ENCODE data around the gene VEPH1. TPM values are rescaled to one million over a fixed set of nuclear protein-coding genes. Genes with fewer than 3 reads are reported as not detected.

The VEPH1 gene
- polyA plus RNA-seq, 2 of the 4 experiments (the other 2 are of a cell fraction), result 0.04 to 0.16 TPM

DNA sequence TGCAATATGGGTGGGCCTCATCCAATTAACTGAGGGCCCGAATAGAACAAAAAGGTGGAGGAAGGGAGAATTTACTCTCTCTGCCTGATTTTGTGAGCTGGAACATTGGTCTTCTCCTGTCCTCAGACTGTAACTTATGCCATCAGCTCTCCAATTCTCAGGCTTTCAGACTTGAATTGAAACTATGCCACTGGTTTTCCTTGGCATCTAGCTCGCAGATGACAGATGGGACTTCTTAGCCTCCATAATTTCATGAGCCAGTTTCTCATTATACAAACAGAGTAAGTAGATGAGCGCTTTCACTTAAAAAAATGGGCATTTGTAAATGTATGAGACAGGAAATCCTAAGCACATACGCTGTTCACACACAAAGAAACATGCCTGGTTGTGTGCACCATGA, 75.3 kb downstream of the VEPH1 start:
- WGBS (ENCODE audit: missing lambda C conversion rate), result 61% methylated on average over 4 of the region's 4 CpGs
- DNase-seq (ENCODE audit: low read depth in 1 of 2, low spot score in 1 of 2), result no peak
- ATAC-seq, result no peak
- Histone ChIP-seq H3K27ac (no peak overlapping the region), H3K4me2 (no peak overlapping the region), H3K9me3 (no peaks in the 10 kb centered on the region), H3K4me1 (no peaks in the 10 kb centered on the region), H3K4me3 (no peak overlapping the region)
- FAIRE-seq, result no peak
- TF ChIP-seq FOXS1 (CRISPR knock-in tag; IDR thresholded peaks at IDR 0.05), result no peak
- POLR2A ChIA-PET, result no interaction called here
- CTCF ChIA-PET, result interaction anchor here (0.9 kb wide), 1 partner anchor 262 kb away, joined by 3 read pairs; no protein-coding TSS in a partner anchor

DNA sequence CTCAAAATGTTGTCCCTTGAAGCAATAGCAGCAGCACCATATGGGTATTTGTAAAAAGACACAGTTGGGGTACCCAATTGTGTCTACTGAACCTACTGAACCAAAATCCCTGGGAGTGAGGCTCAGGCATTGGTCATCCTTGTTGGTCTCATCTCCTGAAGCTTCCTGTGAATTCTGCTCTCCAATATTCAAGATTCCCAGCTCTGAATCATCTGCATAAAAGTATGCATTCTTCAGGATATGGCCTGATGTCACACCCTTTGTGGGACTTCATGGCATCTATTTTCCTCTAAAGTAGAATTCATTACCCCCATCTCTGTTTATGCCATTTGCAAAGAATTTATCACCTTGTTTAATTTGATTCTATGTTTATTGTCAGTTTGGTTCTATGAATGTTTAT, 79.9 kb downstream of the VEPH1 start:
- H3K27ac ChIP-seq, result no peak overlapping the region
- no peak overlapping the region for H3K4me2 ChIP-seq
- FAIRE-seq (no peak), DNase-seq (ENCODE audit: low read depth in 1 of 2, low spot score in 1 of 2) (no peak), ATAC-seq (no peak)
- POLR2A ChIA-PET, result no interaction called here
- no peaks in the 10 kb centered on the region for H3K4me1 ChIP-seq
- H3K9me3 ChIP-seq, result no peaks in the 10 kb centered on the region
- CTCF ChIA-PET, result interaction anchor here (1.0 kb wide), 1 partner anchor 16 kb away, joined by 3 read pairs; no protein-coding TSS in a partner anchor
- no peak overlapping the region for H3K4me3 ChIP-seq
- TF ChIP-seq ZSCAN20 (CRISPR knock-in tag; IDR thresholded peaks at IDR 0.05), result no peak
- TF ChIP-seq GATA3 (IDR thresholded peaks at IDR 0.05; ENCODE audit: borderline replicate concordance), result no peak
- TF ChIP-seq, protein P1, sequence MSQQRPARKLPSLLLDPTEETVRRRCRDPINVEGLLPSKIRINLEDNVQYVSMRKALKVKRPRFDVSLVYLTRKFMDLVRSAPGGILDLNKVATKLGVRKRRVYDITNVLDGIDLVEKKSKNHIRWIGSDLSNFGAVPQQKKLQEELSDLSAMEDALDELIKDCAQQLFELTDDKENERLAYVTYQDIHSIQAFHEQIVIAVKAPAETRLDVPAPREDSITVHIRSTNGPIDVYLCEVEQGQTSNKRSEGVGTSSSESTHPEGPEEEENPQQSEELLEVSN (IDR thresholded peaks at IDR 0.05; ENCODE audit: borderline replicate concordance, low read depth), result no peak
- no peak for TF ChIP-seq HDAC2 (IDR thresholded peaks at IDR 0.05)
- TF ChIP-seq CBX2 (IDR thresholded peaks at IDR 0.05; ENCODE audit: borderline replicate concordance, low read depth), result no peak
- TF ChIP-seq CBX8 (IDR thresholded peaks at IDR 0.05), result no peak
- no peak for TF ChIP-seq EHF (CRISPR knock-in tag; IDR thresholded peaks at IDR 0.05)
- TF ChIP-seq, protein P2, sequence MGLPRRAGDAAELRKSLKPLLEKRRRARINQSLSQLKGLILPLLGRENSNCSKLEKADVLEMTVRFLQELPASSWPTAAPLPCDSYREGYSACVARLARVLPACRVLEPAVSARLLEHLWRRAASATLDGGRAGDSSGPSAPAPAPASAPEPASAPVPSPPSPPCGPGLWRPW (IDR thresholded peaks at IDR 0.05), result no peak
- TF ChIP-seq, protein P3, sequence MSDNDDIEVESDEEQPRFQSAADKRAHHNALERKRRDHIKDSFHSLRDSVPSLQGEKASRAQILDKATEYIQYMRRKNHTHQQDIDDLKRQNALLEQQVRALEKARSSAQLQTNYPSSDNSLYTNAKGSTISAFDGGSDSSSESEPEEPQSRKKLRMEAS (IDR thresholded peaks at IDR 0.05), result no peak
- no peak for TF ChIP-seq EHMT2 (IDR thresholded peaks at IDR 0.05; ENCODE audit: low read depth)

DNA sequence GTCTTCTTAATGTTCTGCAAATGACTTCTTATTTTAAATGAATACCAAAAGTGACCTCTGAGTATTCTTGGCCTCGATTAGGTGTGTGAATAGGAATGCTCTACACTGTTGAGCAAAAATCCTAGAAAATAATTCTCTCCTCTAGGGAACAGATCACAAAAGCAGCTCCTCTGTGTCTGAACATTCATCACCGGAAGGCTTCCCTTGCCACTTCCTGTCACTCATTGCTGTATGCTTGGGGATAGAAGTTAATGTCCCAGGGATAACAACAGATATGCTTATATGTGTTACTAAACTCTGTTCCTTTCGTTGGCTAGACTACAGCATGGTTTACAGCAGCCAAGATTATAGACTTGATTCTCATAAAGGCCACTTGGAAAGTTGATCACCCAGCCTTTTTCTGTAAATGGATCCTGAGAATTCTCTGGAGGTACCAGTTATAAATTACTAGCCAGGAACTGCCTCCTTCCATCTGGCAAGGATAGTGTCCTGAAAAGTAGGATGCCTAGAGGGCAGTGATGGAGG, 82.5 kb downstream of the VEPH1 start:
- Histone ChIP-seq H3K4me2 (no peak overlapping the region), H3K9me3 (no peaks in the 10 kb centered on the region), H3K4me3 (no peak overlapping the region), H3K27ac (no peak overlapping the region), H3K4me1 (peaks cover 6% of the 10 kb centered on the region; the same call in 1 of the 3 replicates)
- DNase-seq (ENCODE audit: low read depth in 1 of 2, low spot score in 1 of 2) (no peak), ATAC-seq (no peak), FAIRE-seq (no peak)
- ChIA-PET CTCF (interaction anchor here (1.0 kb wide), 1 partner anchor 17 kb away, joined by 6 read pairs; the partner anchor contains the start of gene PTX3), POLR2A (no interaction called here)
- WGBS (ENCODE audit: missing lambda C conversion rate), result 44% methylated on average over 3 of the region's 3 CpGs
- no peak for TF ChIP-seq CEBPB (IDR thresholded peaks at IDR 0.05)

DNA sequence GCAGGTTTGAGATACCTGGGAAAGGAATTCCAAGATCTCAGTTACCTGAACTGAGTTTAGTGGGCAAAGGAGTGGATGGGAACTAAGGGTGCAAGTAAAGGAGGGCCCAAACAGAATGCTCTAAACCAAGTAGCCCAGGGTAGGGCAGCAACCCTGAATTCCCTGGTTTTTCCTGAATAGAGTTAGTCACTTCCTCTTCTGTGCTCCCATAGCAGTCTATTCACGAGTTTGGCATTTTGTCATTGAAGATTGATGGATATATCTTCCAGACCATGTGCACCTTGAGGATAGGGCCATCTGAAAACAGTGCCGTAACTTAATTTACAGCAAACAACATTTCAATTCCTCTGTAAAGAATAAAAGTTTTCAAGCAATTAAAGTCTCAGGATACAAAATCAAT, 85.1 kb downstream of the VEPH1 start:
- WGBS (ENCODE audit: missing lambda C conversion rate), result 48% methylated on average over 2 of the region's 2 CpGs

More for the DNA sequence above, 85.1 kb downstream of the VEPH1 start:
- FAIRE-seq, result no peak
- TF ChIP-seq EHMT2 (IDR thresholded peaks at IDR 0.05; ENCODE audit: low read depth), result no peak
- TF ChIP-seq NFE2L2 (conservative IDR thresholded peaks at IDR 0.05; ENCODE audit: low read length), result no peak
- no peak for TF ChIP-seq EP300 (IDR thresholded peaks at IDR 0.05)
- no peak for TF ChIP-seq MYC (IDR thresholded peaks at IDR 0.05; ENCODE audit: borderline replicate concordance, low read length)
- no peak for TF ChIP-seq KDM5A (IDR thresholded peaks at IDR 0.05)
- TF ChIP-seq, protein P4, sequence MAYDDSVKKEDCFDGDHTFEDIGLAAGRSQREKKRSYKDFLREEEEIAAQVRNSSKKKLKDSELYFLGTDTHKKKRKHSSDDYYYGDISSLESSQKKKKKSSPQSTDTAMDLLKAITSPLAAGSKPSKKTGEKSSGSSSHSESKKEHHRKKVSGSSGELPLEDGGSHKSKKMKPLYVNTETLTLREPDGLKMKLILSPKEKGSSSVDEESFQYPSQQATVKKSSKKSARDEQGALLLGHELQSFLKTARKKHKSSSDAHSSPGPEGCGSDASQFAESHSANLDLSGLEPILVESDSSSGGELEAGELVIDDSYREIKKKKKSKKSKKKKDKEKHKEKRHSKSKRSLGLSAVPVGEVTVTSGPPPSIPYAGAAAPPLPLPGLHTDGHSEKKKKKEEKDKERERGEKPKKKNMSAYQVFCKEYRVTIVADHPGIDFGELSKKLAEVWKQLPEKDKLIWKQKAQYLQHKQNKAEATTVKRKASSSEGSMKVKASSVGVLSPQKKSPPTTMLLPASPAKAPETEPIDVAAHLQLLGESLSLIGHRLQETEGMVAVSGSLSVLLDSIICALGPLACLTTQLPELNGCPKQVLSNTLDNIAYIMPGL (CRISPR knock-in tag; IDR thresholded peaks at IDR 0.05; ENCODE audit: borderline replicate concordance), result no peak
- TF ChIP-seq BHLHE40 (IDR thresholded peaks at IDR 0.05; ENCODE audit: low read depth, low read length), result no peak
- TF ChIP-seq SMC3 (IDR thresholded peaks at IDR 0.05), result no peak
- TF ChIP-seq HEYL (CRISPR knock-in tag; IDR thresholded peaks at IDR 0.05), result no peak
- TF ChIP-seq, protein P5, sequence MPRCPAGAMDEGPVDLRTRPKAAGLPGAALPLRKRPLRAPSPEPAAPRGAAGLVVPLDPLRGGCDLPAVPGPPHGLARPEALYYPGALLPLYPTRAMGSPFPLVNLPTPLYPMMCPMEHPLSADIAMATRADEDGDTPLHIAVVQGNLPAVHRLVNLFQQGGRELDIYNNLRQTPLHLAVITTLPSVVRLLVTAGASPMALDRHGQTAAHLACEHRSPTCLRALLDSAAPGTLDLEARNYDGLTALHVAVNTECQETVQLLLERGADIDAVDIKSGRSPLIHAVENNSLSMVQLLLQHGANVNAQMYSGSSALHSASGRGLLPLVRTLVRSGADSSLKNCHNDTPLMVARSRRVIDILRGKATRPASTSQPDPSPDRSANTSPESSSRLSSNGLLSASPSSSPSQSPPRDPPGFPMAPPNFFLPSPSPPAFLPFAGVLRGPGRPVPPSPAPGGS (IDR thresholded peaks at IDR 0.05), result no peak
- TF ChIP-seq FOSB (CRISPR knock-in tag; IDR thresholded peaks at IDR 0.05), result no peak
- TF ChIP-seq ZSCAN20 (CRISPR knock-in tag; IDR thresholded peaks at IDR 0.05), result no peak
- TF ChIP-seq ZNF302 (CRISPR knock-in tag; IDR thresholded peaks at IDR 0.05), result no peak
- no peak for TF ChIP-seq CBX2 (IDR thresholded peaks at IDR 0.05; ENCODE audit: borderline replicate concordance, low read depth)
- TF ChIP-seq CBX8 (IDR thresholded peaks at IDR 0.05), result no peak
- no peak for TF ChIP-seq FOSL2 (IDR thresholded peaks at IDR 0.05)
- no peak for TF ChIP-seq FOSL2 (CRISPR knock-in tag; IDR thresholded peaks at IDR 0.05)
- TF ChIP-seq EHF (CRISPR knock-in tag; IDR thresholded peaks at IDR 0.05), result no peak
- TF ChIP-seq TP53 (CRISPR knock-in tag; IDR thresholded peaks at IDR 0.05), result no peak
- TF ChIP-seq, protein P6, sequence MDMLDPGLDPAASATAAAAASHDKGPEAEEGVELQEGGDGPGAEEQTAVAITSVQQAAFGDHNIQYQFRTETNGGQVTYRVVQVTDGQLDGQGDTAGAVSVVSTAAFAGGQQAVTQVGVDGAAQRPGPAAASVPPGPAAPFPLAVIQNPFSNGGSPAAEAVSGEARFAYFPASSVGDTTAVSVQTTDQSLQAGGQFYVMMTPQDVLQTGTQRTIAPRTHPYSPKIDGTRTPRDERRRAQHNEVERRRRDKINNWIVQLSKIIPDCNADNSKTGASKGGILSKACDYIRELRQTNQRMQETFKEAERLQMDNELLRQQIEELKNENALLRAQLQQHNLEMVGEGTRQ (IDR thresholded peaks at IDR 0.05), result no peak
- Histone ChIP-seq H3K4me1 (peaks cover 6% of the 10 kb centered on the region; the same call in 1 of the 3 replicates), H3K27ac (no peak overlapping the region), H3K9me3 (no peaks in the 10 kb centered on the region), H3K4me3 (no peak overlapping the region), H3K4me2 (no peak overlapping the region)
- ChIA-PET POLR2A (no interaction called here), CTCF (no interaction called here)
- no peak for ATAC-seq
- DNase-seq (ENCODE audit: low read depth in 1 of 2, low spot score in 1 of 2), result no peak

All from A549 (cell line).